HL-60/S4 treated with phorbol 12-myristate 13-acetate at 8.2 ng/mL for 4 days and 3 days (cell line): Measurements from ENCODE around the gene GPR135.

Source experiments
- in situ Hi-C: fragments of 300-500 bp; cut with MboI; formaldehyde crosslinking; loops from 2 replicates; pipeline ENCODE4 v1.15.0; 2022; ENCODE audit warnings: low sequenced_read_pairs

The GPR135 gene

GRCh38 chr14:59425322-59425935, 39.8 kb downstream of the GPR135 start:
- in situ Hi-C loops, result no loop called here

DNA sequence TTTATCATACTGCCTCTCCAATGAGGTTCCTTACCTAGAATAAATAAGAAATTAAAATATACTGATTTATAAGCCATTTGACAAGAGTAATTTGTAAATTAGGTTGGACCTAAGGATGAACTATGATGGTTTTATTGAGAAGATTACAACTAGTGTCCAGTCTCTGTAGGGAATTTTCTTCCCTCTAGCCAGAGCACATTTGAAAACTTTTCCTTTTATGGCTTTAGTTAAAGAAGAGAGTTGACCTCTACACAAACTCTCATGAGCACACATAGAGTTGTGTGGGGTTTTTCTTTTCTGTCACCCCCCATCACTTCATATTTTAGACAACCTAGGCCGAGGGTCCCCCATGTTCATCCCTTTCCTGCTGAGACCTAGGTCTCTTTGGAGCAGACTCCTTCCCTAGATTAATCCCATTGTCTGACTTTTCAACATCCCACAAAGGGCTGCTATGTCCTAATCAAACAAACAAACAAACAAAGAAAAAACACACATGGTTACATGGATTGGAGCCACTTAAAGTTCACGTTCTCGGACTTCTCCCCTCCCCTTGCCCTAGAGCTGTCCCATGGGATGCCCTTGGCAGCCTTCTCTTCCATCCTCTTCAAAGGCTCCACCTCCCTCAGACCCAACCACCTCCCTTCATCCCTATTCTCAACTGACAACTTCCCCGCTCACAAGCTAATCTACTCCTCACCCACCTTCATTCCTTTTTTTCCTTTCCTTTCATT, 40.7 kb downstream of the GPR135 start:
- in situ Hi-C loops, result no loop called here

- in situ Hi-C loops, result no loop called here
Observed at GRCh38 chr14:59422069-59422881, 42.9 kb downstream of the GPR135 start.

GRCh38 chr14:59419303-59419702, 45.9 kb downstream of the GPR135 start:
- in situ Hi-C loops, result no loop called here

DNA sequence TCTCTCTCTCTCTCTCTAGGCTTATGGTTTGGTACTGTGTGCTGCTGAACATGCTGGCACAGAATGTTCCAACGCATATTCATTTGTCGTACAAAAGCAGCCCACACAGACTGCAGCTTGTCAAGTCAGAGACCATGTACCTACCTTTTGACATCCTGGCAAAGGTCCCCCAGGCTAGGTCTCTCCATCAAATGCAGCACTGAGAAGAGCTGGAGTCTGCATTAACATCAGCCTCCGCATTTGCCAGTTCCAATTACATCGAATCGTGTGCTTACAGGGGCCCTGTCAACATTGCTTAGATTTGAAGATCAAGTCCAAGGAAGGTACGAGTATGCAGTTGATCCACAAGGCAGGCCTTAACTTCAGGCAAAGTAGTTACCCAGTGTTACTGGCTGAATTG, 47.9 kb downstream of the GPR135 start:
- in situ Hi-C loops, result no loop called here

GRCh38 chr14:59415836-59416602, 49.2 kb downstream of the GPR135 start:
- in situ Hi-C loops, result no loop called here
